PC-9 (cell line): ENCODE results near the gene KATNIP. TPM values are rescaled to one million over a fixed set of nuclear protein-coding genes. Genes with fewer than 3 reads are reported as not detected.

Experiments
- BruUV-seq: library from RNA; stranded (reverse); fragments of 400-500 nt; replicated peaks from 2 replicates; lab custom pipeline; 2021; lab: Mats Ljungman, UMichigan
- CTCF ChIA-PET: fragments of 300-600 bp; sonication (Branson Sonifier 250); formaldehyde crosslinking; loops from one replicate; lab custom pipeline; 2022; ENCODE audit warnings: antibody characterized with exemption; lab: Charles Lee
- POLR2A ChIA-PET: fragments of 300-600 bp; sonication (Branson Sonifier 250); formaldehyde crosslinking; loops from one replicate; lab custom pipeline; 2022; ENCODE audit warnings: antibody characterized with exemption; ENCODE audit not compliant: unreplicated experiment; lab: Charles Lee
- DNase-seq, 2 experiments: peaks; one replicate each; pipeline versions ENCODE4 v3.0.0 to v3.0.0-alpha.2; 2015 to 2022; ENCODE audit warnings: mixed read lengths in 1 of 2
- H2AFZ ChIP-seq: fragments of 200-600 bp; sonication (generic); 2 replicates; pipeline ENCODE4 v1.8.1; 2017; ENCODE audit warnings: antibody characterized with exemption
- H3F3A ChIP-seq: fragments of 200-600 bp; sonication (generic); 2 replicates; pipeline ENCODE4 v1.8.1; 2017; ENCODE audit warnings: antibody characterized with exemption, mild to moderate bottlenecking, low read depth; ENCODE audit not compliant: insufficient read depth
- H3K27ac ChIP-seq: fragments of 200-600 bp; sonication (generic); 2 replicates; pipeline ENCODE4 v1.6.1; 2016; ENCODE audit warnings: mixed run types
- H3K27me3 ChIP-seq: fragments of 200-600 bp; sonication (generic); 2 replicates; pipeline ENCODE4 v1.6.1; 2016; ENCODE audit warnings: low read depth, mixed run types; ENCODE audit not compliant: insufficient read depth
- H3K36me3 ChIP-seq: fragments of 200-600 bp; sonication (generic); 2 replicates; pipeline ENCODE4 v1.6.1; 2016; ENCODE audit warnings: low read depth, mixed run types
- H3K4me1 ChIP-seq: fragments of 200-600 bp; sonication (generic); replicated peaks from 2 replicates; pipeline ENCODE4 v1.6.1; 2016; ENCODE audit warnings: mixed run types; ENCODE audit not compliant: insufficient read depth
- H3K4me2 ChIP-seq: fragments of 200-600 bp; sonication (generic); 2 replicates; pipeline ENCODE4 v1.6.1; 2017; ENCODE audit warnings: mixed run types
- H3K4me3 ChIP-seq: fragments of 200-600 bp; sonication (generic); 2 replicates; pipeline ENCODE4 v1.6.1; 2016; ENCODE audit warnings: mixed run types
- H3K79me2 ChIP-seq: fragments of 200-600 bp; sonication (generic); 2 replicates; pipeline ENCODE4 v1.6.1; 2017; ENCODE audit warnings: low read depth, mixed run types
- H3K9me2 ChIP-seq: fragments of 200-600 bp; sonication (generic); 2 replicates; pipeline ENCODE4 v1.8.1; 2017; ENCODE audit warnings: mild to moderate bottlenecking; ENCODE audit not compliant: insufficient read depth
- H3K9me3 ChIP-seq: fragments of 200-600 bp; sonication (generic); 2 replicates; pipeline ENCODE4 v1.8.1; 2016; ENCODE audit warnings: low read depth; ENCODE audit not compliant: insufficient read depth
- H4K20me1 ChIP-seq: fragments of 200-600 bp; sonication (generic); 2 replicates; pipeline ENCODE4 v1.8.1; 2017; ENCODE audit not compliant: insufficient read depth
- CTCF ChIP-seq: fragments of 200-600 bp; sonication (generic); conservative IDR thresholded peaks from 2 replicates; pipeline ENCODE4 v1.6.1; 2017; ENCODE audit warnings: mixed run types, antibody characterized with exemption, mild to moderate bottlenecking, moderate library complexity
- EZH2 ChIP-seq: fragments of 200-600 bp; sonication (generic); IDR thresholded peaks from 2 replicates; pipeline ENCODE4 v1.8.0; 2017; ENCODE audit warnings: antibody characterized with exemption, low read depth
- intact Hi-C: fragments of 100-400 bp; cut with micrococcal nuclease; formaldehyde crosslinking; loops from one replicate; pipeline ENCODE4 v1.10.0; 2022; ENCODE audit not compliant: unreplicated experiment
- total RNA-seq: library from RNA; stranded (reverse); gene quantifications from 2 replicates; pipeline ENCODE4 v1.2.3, GENCODE V29; 2021

The KATNIP gene
- total RNA-seq, 1 experiment from 2014 or later, result 64.8 TPM

DNA sequence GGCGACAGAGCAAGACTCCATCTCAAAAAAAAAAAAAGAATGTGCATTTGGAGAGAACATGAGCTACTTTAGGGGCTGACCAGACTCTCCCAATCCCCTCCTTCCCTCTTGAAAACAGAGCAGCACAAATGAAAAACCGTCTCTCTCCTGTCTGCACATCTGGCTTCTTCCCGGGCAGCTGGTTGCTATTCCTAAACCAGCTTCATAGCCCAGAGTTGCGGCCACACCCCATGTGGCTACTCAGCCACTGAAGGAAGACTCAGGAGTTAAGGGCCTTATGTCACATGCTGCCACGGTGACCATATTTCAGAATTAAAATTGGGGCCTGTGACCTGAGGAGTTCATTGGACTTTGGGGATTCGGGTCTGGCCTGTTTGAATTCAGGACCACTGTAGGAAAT, 48.3 kb downstream of the KATNIP start:
- ChIA-PET CTCF (no interaction called here), POLR2A (interaction anchor here (0.7 kb wide), 1 partner anchor 49 kb away, joined by 8 read pairs; the partner anchor contains the start of gene GTF3C1)
- H4K20me1 ChIP-seq, result peaks cover 18% of the 10 kb centered on the region
- no peak overlapping the region for H3K4me2 ChIP-seq
- no peaks in the 10 kb centered on the region for H3K79me2 ChIP-seq
- no peaks in the 10 kb centered on the region for H3K4me1 ChIP-seq
- H3K27ac ChIP-seq, result no peak overlapping the region
- no peaks in the 10 kb centered on the region for H3F3A ChIP-seq
- no peak for DNase-seq
- TF ChIP-seq EZH2, result no peak
- H3K27me3 ChIP-seq, result no peaks in the 10 kb centered on the region
- no peaks in the 10 kb centered on the region for H3K9me3 ChIP-seq
- intact Hi-C loops, result no loop called here
- BruUV-seq, result no TSS peak
- no peak overlapping the region for H2AFZ ChIP-seq
- no peaks in the 10 kb centered on the region for H3K9me2 ChIP-seq
- H3K36me3 ChIP-seq, result no peaks in the 10 kb centered on the region
- no peak overlapping the region for H3K4me3 ChIP-seq

- no peak for TF ChIP-seq EZH2
- no peak for TF ChIP-seq CTCF
- no peak overlapping the region for H2AFZ ChIP-seq
- no peaks in the 10 kb centered on the region for H3F3A ChIP-seq
- ChIA-PET POLR2A (no interaction called here), CTCF (no interaction called here)
- BruUV-seq, result no TSS peak
- H4K20me1 ChIP-seq, result peaks cover 18% of the 10 kb centered on the region
- no peak overlapping the region for H3K4me3 ChIP-seq
- no peak overlapping the region for H3K4me2 ChIP-seq
- no peaks in the 10 kb centered on the region for H3K9me2 ChIP-seq
- no peaks in the 10 kb centered on the region for H3K9me3 ChIP-seq
- H3K79me2 ChIP-seq, result no peaks in the 10 kb centered on the region
- DNase-seq, result no peak
- intact Hi-C loops, result no loop called here
- no peaks in the 10 kb centered on the region for H3K36me3 ChIP-seq
- no peaks in the 10 kb centered on the region for H3K4me1 ChIP-seq
- H3K27ac ChIP-seq, result no peak overlapping the region
- no peaks in the 10 kb centered on the region for H3K27me3 ChIP-seq
Observed at GRCh38 chr16:27598931-27599565, 49.1 kb downstream of the KATNIP start.

DNA sequence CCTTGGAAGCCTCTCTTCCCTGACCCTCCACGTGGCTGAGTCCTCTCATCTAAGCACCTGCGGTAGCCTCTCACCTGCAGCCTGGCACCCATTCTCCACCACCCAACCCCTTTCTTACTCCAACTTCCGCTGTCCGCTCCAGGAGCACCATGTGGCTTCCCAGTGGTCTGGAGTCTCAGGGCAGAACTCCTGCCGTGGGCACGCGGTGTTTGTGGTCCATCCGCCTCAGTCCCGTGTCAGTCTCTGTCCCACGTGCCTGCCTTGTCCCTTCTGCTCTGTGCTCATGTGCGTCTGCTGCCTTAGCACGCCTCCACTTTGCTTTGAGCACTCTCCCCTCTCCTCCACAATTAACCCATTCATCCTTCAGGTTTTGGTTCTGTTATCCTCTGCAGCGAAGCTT, 49.7 kb downstream of the KATNIP start:
- Histone ChIP-seq H3K9me2 (no peaks in the 10 kb centered on the region), H3K79me2 (no peaks in the 10 kb centered on the region), H3K36me3 (no peaks in the 10 kb centered on the region), H2AFZ (no peak overlapping the region), H3F3A (no peaks in the 10 kb centered on the region), H3K4me3 (no peak overlapping the region), H3K27ac (no peak overlapping the region), H3K4me1 (no peaks in the 10 kb centered on the region), H4K20me1 (peaks cover 20% of the 10 kb centered on the region), H3K27me3 (no peaks in the 10 kb centered on the region), H3K9me3 (no peaks in the 10 kb centered on the region), H3K4me2 (no peak overlapping the region)
- no TSS peak for BruUV-seq
- DNase-seq, result no peak
- ChIA-PET CTCF (no interaction called here), POLR2A (no interaction called here)
- intact Hi-C loops, result no loop called here
- no peak for TF ChIP-seq CTCF
- TF ChIP-seq EZH2, result no peak

Other genes starting within 250 kb of the KATNIP start
- 65.3 and 76.5 TPM in 2 replicates for gene IL4R, start 236.2 kb upstream of the KATNIP start, total RNA-seq
- gene IL21R, start 148.0 kb upstream of the KATNIP start, total RNA-seq, result 0.35 and 3.8 TPM in 2 replicates
- 118 and 142 TPM in 2 replicates for gene GTF3C1, start 231 bp upstream of the KATNIP start, total RNA-seq